IPS-20b (cell line): ENCODE data around the gene B3GALT4.

Experiments used
- H3K27ac ChIP-seq: one replicate; pipeline ENCODE4 v1.5.1; 2013; ENCODE audit warnings: low read length
- H3K27me3 ChIP-seq: 2 replicates; pipeline ENCODE4 v1.6.1; 2013; ENCODE audit warnings: mild to moderate bottlenecking, low read length, inconsistent platforms; ENCODE audit not compliant: insufficient read depth
- H3K36me3 ChIP-seq: 2 replicates; pipeline ENCODE4 v1.6.1; 2013; ENCODE audit warnings: low read depth, mild to moderate bottlenecking, inconsistent platforms, low read length, moderate library complexity; ENCODE audit not compliant: insufficient read depth
- H3K4me1 ChIP-seq: 2 replicates; pipeline ENCODE4 v1.6.1; 2013; ENCODE audit warnings: mild to moderate bottlenecking, control low read depth, inconsistent platforms, low read length, moderate library complexity; ENCODE audit not compliant: insufficient read depth
- H3K4me3 ChIP-seq: 2 replicates; pipeline ENCODE4 v1.5.1; 2013; ENCODE audit warnings: mild to moderate bottlenecking, low read length, inconsistent platforms
- H3K9ac ChIP-seq: 2 replicates; pipeline ENCODE4 v1.6.1; 2013; ENCODE audit warnings: low read depth, mild to moderate bottlenecking, inconsistent platforms, low read length, moderate library complexity
- H3K9me3 ChIP-seq: 2 replicates; pipeline ENCODE4 v1.6.1; 2013; ENCODE audit warnings: mild to moderate bottlenecking, low read depth, low read length, inconsistent platforms; ENCODE audit not compliant: insufficient read depth

Gene B3GALT4

GRCh38 chr6:33276864-33277662 is at the start of gene B3GALT4:
Gene B3GALT4 (plus strand): TSS chr6:33277123. CDS start chr6:33277420, 297 bp downstream.
- Histone ChIP-seq H3K9ac (peak within 1 kb of the TSS; percentile 98), H3K4me3 (peak within 1 kb of the TSS; percentile 94), H3K27me3 (no peaks in the 10 kb centered on the region), H3K4me1 (peaks cover 13% of the 10 kb centered on the region), H3K36me3 (peaks cover 82% of the 10 kb centered on the region), H3K27ac (peak within 1 kb of the TSS; percentile 66), H3K9me3 (no peaks in the 10 kb centered on the region)

GRCh38 chr6:33235221-33235634 is 41.7 kb upstream of the B3GALT4 start:
- no peaks in the 10 kb centered on the region for H3K4me1 ChIP-seq
- H3K9me3 ChIP-seq = no peaks in the 10 kb centered on the region
- H3K9ac ChIP-seq = no peak overlapping the region
- H3K27ac ChIP-seq = no peak overlapping the region
- 0 out of 2 replicates have a peak, but pooled peaks cover 11% of the 10 kb centered on the region for H3K27me3 ChIP-seq
- H3K36me3 ChIP-seq = no peaks in the 10 kb centered on the region
- H3K4me3 ChIP-seq = no peak overlapping the region

DNA sequence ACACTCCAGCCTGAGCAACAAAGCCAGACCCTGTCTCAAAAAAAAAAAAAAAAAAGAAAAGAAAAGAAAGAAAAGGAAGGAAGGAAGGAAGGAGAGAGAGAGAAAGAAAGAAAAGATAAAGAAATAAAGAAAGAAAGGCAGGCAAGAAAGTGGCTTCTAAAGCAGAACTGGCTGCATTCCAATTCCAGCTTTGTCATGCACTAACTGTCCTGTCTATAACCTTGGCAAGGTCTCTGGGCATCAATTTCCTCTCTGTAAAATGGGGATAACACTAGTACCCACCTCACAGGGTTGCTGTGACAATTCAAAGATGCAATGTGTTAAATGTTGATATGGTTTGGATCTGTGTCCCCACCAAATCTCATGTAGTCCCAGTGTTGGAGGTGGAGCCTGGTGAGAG is 40.6 kb upstream of the B3GALT4 start:
- Histone ChIP-seq H3K4me3 (no peak overlapping the region), H3K27ac (no peak overlapping the region), H3K9ac (no peak overlapping the region), H3K36me3 (no peaks in the 10 kb centered on the region), H3K4me1 (no peaks in the 10 kb centered on the region), H3K27me3 (0 out of 2 replicates have a peak, but pooled peaks cover 13% of the 10 kb centered on the region), H3K9me3 (no peaks in the 10 kb centered on the region)

DNA sequence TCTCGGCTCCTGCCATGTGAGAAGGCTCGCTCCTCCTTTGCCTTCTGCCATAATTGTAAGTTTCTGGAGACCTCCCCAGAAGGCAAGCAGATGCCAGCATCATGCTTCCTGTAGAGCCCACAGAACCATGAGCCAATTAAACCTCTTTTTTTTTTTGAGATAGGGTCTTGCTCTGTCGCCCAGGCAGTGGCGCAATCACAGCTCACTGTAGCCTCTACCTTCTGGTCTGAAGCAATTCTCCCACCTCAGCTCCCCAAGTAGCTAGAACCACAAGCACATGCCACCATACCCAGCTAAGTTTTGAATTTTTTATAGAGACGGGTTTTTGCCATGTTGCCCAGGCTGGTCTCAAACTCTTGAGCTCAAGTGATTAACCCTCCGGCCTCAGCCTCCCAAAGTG is 40.1 kb upstream of the B3GALT4 start:
- Histone ChIP-seq H3K36me3 (no peaks in the 10 kb centered on the region), H3K4me3 (no peak overlapping the region), H3K9ac (no peak overlapping the region), H3K27me3 (peaks cover 15% of the 10 kb centered on the region; the same call in 1 of the 2 replicates), H3K4me1 (no peaks in the 10 kb centered on the region), H3K9me3 (no peaks in the 10 kb centered on the region), H3K27ac (no peak overlapping the region)

DNA sequence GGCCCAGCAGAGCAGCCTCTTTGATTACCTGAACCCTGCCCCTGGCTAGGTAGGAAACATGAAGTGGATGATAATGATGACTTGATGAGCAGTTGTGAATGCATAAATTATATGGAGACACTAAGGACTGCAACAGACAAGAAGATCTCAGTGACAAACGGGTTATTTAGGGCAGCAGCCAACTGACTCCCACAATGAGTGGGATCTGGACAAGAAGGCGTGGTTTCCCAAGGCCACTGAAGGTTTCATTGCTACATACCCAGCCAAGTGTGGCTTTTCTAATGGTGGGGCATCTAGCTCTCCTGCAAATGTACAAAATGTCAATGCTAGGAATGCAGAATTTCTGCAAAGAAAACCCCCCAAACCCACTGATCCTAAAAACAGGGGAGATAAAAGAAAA is 39.2 kb upstream of the B3GALT4 start:
- H3K4me1 ChIP-seq = no peaks in the 10 kb centered on the region
- H3K9me3 ChIP-seq = no peaks in the 10 kb centered on the region
- H3K9ac ChIP-seq = no peak overlapping the region
- no peaks in the 10 kb centered on the region for H3K36me3 ChIP-seq
- peaks cover 20% of the 10 kb centered on the region; the same call in 1 of the 2 replicates for H3K27me3 ChIP-seq
- no peak overlapping the region for H3K4me3 ChIP-seq
- H3K27ac ChIP-seq = no peak overlapping the region

DNA sequence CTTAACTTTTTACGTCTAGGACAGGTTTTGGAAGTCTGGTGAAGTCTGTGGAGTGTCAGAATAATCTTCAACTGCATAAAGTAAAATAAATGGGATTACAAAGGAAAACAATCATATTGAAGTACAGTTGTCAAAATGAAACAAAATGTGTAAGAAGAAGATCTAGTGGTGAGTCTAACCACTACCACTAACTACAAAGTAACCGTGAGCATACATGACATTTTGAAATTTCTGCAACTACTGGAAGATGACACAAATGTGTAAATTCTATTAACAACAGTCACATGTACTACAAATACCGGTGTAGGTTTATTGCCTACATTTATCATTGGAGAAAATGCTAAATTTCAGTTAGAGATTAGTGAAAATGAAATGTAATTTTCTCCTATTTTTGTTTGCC is 35.0 kb upstream of the B3GALT4 start:
- no peak overlapping the region for H3K9ac ChIP-seq
- no peaks in the 10 kb centered on the region for H3K36me3 ChIP-seq
- no peak overlapping the region for H3K4me3 ChIP-seq
- H3K9me3 ChIP-seq = no peaks in the 10 kb centered on the region
- no peaks in the 10 kb centered on the region for H3K4me1 ChIP-seq
- H3K27ac ChIP-seq = no peak overlapping the region
- peaks cover 40% of the 10 kb centered on the region for H3K27me3 ChIP-seq

GRCh38 chr6:33243476-33243875 is 33.4 kb upstream of the B3GALT4 start:
- Histone ChIP-seq H3K27ac (no peak overlapping the region), H3K9ac (no peak overlapping the region), H3K4me1 (no peaks in the 10 kb centered on the region; the same call in 1 of the 2 replicates), H3K9me3 (no peaks in the 10 kb centered on the region), H3K36me3 (no peaks in the 10 kb centered on the region), H3K27me3 (peaks cover 55% of the 10 kb centered on the region), H3K4me3 (no peak overlapping the region)

DNA sequence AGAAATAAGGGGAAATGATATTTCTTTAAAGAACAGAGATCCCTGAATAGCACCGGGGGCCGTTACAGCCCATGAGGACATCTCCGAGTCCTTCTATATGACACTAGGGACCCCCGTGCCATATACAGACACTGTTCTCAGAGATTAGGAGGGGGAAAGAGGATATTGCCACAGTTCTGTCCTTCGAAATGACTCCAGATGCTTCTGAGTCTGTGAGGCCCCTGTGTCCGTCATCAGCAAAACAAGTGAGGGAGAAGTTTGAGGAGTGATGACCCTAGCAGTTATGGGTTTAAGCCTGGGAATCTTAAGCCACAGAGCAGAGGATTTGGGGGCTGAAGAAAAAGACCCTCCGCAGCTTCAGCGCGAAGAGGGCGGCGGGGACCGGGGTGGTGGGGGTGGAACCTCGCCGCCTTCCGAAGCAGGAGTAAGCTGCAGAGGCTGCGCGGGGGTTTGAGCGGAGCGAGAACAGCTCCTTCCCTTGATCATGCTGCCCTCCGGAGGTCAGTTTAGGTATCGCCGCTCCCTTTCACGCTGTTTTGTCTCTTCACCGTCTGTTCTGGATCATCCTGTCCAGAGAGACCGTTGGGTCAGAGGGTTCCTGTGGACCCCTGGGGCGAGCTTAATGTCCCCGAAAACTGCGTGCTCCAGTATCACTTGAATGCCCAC is 28.8 kb upstream of the B3GALT4 start:
- H3K4me1 ChIP-seq = peaks cover 7% of the 10 kb centered on the region; the same call in 1 of the 2 replicates
- H3K27me3 ChIP-seq = peaks cover 38% of the 10 kb centered on the region
- H3K9ac ChIP-seq = peak overlapping the region; percentile 74; the same call in 1 of the 2 replicates
- H3K27ac ChIP-seq = no peak overlapping the region
- H3K4me3 ChIP-seq = peak overlapping the region; percentile 93
- H3K36me3 ChIP-seq = peaks cover 10% of the 10 kb centered on the region
- H3K9me3 ChIP-seq = no peaks in the 10 kb centered on the region

GRCh38 chr6:33248643-33248931 is 28.3 kb upstream of the B3GALT4 start:
- Histone ChIP-seq H3K36me3 (peaks cover 10% of the 10 kb centered on the region), H3K4me1 (peaks cover 7% of the 10 kb centered on the region; the same call in 1 of the 2 replicates), H3K9ac (peak overlapping the region; percentile 58; the same call in 1 of the 2 replicates), H3K27me3 (peaks cover 33% of the 10 kb centered on the region), H3K9me3 (no peaks in the 10 kb centered on the region), H3K4me3 (peak overlapping the region; percentile 93), H3K27ac (no peak overlapping the region)

- Histone ChIP-seq H3K27ac (peak overlapping the region; percentile 61), H3K36me3 (peaks cover 10% of the 10 kb centered on the region), H3K27me3 (peaks cover 33% of the 10 kb centered on the region), H3K9me3 (no peaks in the 10 kb centered on the region), H3K4me3 (peak overlapping the region; percentile 93), H3K4me1 (peaks cover 7% of the 10 kb centered on the region; the same call in 1 of the 2 replicates), H3K9ac (peak overlapping the region; percentile 92)
Measured at GRCh38 chr6:33248932-33249731, 27.8 kb upstream of the B3GALT4 start.
